Suprapubic skin (tissue), 4 donors: ENCODE measurements around the gene NKAIN4.

Experiments used
- EP300 ChIP-seq: sonication (generic); formaldehyde crosslinking; IDR thresholded peaks from one replicate; pipeline ENCODE4 v1.6.1; 2017; ENCODE audit warnings: antibody characterized with exemption
- POLR2A ChIP-seq, 2 donors: fragments of 450-650 bp; IDR thresholded peaks; one replicate each; pipeline ENCODE4 v1.6.1; 2017; ENCODE audit warnings: antibody characterized with exemption in 2 of 2, mild to moderate bottlenecking in 2 of 2, moderate library complexity in 2 of 2
- POLR2AphosphoS5 ChIP-seq, 3 donors: sonication (generic); formaldehyde crosslinking; IDR thresholded peaks; one replicate each; pipeline ENCODE4 v1.6.1; 2017; ENCODE audit warnings: antibody characterized with exemption in 3 of 3
- TF ChIP-seq, protein P1 (sequence below), 2 donors: fragments of 200-600 bp in 1 of 2; fragments of 450-650 bp in 1 of 2; sonication (generic) in 1 of 2; IDR thresholded peaks; one replicate each; pipeline ENCODE4 v1.5.1; 2016 to 2019; ENCODE audit warnings: antibody characterized with exemption in 2 of 2, mild to moderate bottlenecking in 1 of 2, moderate library complexity in 1 of 2

DNA sequence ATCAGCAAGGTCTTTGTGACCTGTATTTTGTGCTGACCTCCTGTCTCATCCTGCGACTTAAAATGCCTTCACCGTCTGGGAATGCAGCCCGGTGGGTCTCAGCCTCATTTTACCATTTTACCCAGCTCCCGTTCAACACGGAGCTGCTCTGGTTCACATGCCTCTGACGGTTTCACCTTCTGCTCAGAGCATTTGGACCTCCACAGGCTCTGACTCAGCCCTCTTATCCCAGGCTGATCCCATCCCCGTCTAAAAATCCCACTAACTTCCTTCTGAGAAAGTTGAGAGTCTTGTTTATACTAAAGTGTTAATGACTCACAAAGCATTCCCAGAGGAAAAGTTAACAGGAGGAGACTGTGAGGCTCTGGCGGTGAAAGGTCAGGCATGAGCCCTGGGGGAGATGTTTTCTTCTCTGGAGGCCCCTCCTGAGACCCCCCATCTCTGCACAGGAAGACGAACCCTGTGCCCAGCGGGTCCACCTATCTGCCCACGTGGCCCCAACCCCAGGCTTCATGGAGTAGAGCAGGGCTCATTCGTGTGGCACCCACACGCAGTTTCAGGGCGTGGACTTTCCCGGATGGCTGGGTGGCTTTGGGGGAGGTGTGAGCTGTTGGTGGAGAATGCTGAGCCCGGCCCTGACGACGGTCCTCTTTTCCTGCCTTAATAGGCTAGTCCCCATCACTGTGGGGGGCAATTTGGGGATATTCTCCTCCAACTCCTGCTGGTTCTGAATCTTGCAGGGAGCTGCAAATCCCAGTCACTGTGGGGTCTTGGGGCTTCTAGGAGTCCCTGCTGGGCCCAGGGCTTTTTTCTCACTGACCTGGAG, 21.8 kb downstream of the NKAIN4 start:
- TF ChIP-seq, protein P1, sequence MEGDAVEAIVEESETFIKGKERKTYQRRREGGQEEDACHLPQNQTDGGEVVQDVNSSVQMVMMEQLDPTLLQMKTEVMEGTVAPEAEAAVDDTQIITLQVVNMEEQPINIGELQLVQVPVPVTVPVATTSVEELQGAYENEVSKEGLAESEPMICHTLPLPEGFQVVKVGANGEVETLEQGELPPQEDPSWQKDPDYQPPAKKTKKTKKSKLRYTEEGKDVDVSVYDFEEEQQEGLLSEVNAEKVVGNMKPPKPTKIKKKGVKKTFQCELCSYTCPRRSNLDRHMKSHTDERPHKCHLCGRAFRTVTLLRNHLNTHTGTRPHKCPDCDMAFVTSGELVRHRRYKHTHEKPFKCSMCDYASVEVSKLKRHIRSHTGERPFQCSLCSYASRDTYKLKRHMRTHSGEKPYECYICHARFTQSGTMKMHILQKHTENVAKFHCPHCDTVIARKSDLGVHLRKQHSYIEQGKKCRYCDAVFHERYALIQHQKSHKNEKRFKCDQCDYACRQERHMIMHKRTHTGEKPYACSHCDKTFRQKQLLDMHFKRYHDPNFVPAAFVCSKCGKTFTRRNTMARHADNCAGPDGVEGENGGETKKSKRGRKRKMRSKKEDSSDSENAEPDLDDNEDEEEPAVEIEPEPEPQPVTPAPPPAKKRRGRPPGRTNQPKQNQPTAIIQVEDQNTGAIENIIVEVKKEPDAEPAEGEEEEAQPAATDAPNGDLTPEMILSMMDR (IDR thresholded peaks at IDR 0.05) = no peak
- no peak for TF ChIP-seq POLR2A (IDR thresholded peaks at IDR 0.05)
- TF ChIP-seq POLR2AphosphoS5 (IDR thresholded peaks at IDR 0.05) = no peak
- TF ChIP-seq EP300 = no peak
